ENCODE data around the gene KIAA1549. TPM values are rescaled to one million over a fixed set of nuclear protein-coding genes. Genes with fewer than 3 reads are reported as not detected.

Gene KIAA1549
- total RNA-seq, 4 donors from 2014 or later, result 1.6 to 5.0 (median 3.3) TPM

DNA sequence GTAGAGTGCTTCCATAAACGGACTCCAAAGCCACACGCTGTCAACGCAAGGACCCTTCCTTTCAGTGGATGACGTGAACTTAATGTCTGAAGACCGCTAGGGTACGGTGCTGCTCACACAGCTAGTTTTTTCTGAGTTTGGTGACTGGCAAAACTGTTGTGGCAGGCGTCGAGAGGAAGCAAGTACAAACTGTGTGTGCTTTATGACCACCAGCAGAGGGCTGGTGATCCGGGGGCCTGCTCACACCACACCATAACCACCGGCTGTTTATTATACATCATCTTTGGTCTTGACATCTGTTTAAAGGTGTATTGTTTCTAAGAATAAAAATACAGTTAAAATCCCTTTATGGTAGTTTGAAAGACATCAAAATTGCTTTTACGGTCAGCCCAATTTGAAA lies 146.1 kb downstream of the KIAA1549 start:
- Histone ChIP-seq H3K9me3 (no peaks in the 10 kb centered on the region), H3K27me3 (no peaks in the 10 kb centered on the region), H3K4me1 (no peaks in the 10 kb centered on the region), H3K36me3 (no peaks in the 10 kb centered on the region), H3K4me3 (no peak overlapping the region), H3K27ac (no peak overlapping the region)
- no peak for DNase-seq
- TF ChIP-seq POLR2A (IDR thresholded peaks at IDR 0.05), result no peak
- TF ChIP-seq, protein P1, sequence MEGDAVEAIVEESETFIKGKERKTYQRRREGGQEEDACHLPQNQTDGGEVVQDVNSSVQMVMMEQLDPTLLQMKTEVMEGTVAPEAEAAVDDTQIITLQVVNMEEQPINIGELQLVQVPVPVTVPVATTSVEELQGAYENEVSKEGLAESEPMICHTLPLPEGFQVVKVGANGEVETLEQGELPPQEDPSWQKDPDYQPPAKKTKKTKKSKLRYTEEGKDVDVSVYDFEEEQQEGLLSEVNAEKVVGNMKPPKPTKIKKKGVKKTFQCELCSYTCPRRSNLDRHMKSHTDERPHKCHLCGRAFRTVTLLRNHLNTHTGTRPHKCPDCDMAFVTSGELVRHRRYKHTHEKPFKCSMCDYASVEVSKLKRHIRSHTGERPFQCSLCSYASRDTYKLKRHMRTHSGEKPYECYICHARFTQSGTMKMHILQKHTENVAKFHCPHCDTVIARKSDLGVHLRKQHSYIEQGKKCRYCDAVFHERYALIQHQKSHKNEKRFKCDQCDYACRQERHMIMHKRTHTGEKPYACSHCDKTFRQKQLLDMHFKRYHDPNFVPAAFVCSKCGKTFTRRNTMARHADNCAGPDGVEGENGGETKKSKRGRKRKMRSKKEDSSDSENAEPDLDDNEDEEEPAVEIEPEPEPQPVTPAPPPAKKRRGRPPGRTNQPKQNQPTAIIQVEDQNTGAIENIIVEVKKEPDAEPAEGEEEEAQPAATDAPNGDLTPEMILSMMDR (IDR thresholded peaks at IDR 0.05), result no peak

DNA sequence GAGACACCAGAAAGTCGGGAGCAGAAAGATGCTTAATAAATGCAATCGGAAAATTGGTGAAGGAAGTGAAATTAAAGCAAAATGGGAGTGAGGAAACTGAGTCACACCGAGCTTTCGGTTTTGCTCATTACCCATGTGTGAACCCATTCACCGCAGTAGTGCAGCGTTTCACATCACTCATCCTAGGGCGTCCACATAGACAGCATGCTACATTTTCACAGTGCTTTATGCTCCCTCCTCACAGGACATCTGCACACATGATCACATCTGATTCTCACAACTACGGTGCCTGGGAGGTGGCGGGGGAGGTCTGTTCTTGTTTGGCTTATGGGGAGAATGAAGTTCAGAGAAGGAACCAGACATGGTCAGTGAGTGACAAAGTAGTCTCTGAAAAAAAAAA lies 146.6 kb downstream of the KIAA1549 start:
- no peak for DNase-seq
- Histone ChIP-seq H3K4me3 (no peak overlapping the region), H3K36me3 (no peaks in the 10 kb centered on the region), H3K9me3 (no peaks in the 10 kb centered on the region), H3K27ac (no peak overlapping the region), H3K4me1 (no peaks in the 10 kb centered on the region), H3K27me3 (no peaks in the 10 kb centered on the region)
- no peak for TF ChIP-seq POLR2A (IDR thresholded peaks at IDR 0.05)
- TF ChIP-seq, protein P1 (IDR thresholded peaks at IDR 0.05), result no peak

DNA sequence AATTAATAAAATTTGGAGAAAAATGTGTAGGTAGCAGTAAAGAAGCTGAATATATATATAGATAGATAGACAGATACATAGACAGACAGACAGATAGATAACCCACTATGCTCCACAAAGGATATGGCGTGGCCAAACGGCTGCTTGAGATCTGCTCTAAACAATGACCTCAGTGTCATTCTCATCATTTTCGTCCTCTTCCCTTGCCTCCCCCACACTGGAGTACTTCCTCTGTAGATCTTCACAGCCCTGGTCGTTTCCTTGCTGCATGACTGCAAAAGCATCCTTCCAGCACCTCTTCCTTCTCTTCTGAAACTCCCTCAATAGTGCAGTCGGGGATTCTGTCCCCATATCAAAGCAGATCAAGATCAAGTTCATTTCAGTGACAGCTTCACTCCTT lies 147.6 kb downstream of the KIAA1549 start:
- H3K27me3 ChIP-seq, result no peaks in the 10 kb centered on the region
- H3K4me3 ChIP-seq, result no peak overlapping the region
- no peaks in the 10 kb centered on the region for H3K36me3 ChIP-seq
- no peaks in the 10 kb centered on the region for H3K4me1 ChIP-seq
- no peak overlapping the region for H3K27ac ChIP-seq
- TF ChIP-seq, protein P1 (IDR thresholded peaks at IDR 0.05), result no peak
- TF ChIP-seq POLR2A (IDR thresholded peaks at IDR 0.05), result no peak
- no peaks in the 10 kb centered on the region for H3K9me3 ChIP-seq
- no peak for DNase-seq

DNA sequence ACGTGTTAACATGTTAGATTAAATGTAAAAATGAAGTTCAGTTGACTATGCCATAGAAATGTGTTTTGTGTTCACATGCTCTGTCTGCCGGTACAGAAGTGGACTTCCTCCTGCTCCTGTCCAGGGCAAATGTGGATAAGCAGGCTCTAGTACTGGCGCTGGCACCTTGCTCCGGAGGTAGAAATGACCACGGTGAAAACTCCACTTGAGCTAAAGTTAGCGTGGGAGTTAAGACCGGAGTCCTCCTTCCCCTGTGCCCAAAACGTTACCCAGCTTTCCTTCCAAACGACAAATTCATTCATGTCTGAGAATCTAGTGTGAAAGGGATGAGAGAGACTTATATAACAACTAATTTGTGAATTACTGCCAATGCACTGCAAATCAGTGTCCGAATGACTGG lies 148.2 kb downstream of the KIAA1549 start:
- no peak overlapping the region for H3K27ac ChIP-seq
- no peaks in the 10 kb centered on the region for H3K36me3 ChIP-seq
- no peaks in the 10 kb centered on the region for H3K27me3 ChIP-seq
- H3K9me3 ChIP-seq, result no peaks in the 10 kb centered on the region
- no peaks in the 10 kb centered on the region for H3K4me1 ChIP-seq
- TF ChIP-seq POLR2A (IDR thresholded peaks at IDR 0.05), result no peak
- TF ChIP-seq, protein P1 (IDR thresholded peaks at IDR 0.05), result no peak
- DNase-seq, result no peak
- no peak overlapping the region for H3K4me3 ChIP-seq

DNA sequence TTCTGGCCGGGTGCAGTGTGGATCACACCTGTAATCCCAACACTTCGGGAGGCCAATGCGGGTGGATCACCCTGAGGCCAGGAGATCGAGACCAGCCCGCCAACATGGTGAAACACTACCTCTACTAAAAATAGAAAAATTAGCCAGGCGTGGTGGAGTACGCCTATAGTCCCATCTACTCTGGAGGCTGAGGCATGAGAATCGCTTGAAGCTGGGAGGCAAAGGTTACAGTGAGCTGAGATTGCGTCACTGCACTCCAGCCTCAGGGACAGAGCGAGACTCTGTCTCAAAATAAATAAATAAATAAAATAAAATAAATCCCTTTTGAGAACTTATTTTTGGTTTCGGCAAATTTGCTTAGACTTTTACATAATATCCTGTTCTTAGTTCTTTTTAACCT lies 151.9 kb downstream of the KIAA1549 start:
- H3K27me3 ChIP-seq, result no peaks in the 10 kb centered on the region
- no peak for DNase-seq
- no peaks in the 10 kb centered on the region for H3K36me3 ChIP-seq
- no peak overlapping the region for H3K4me3 ChIP-seq
- H3K4me1 ChIP-seq, result no peaks in the 10 kb centered on the region
- H3K27ac ChIP-seq, result no peak overlapping the region
- TF ChIP-seq, protein P1 (IDR thresholded peaks at IDR 0.05), result no peak
- no peak for TF ChIP-seq POLR2A (IDR thresholded peaks at IDR 0.05)
- no peaks in the 10 kb centered on the region for H3K9me3 ChIP-seq

DNA sequence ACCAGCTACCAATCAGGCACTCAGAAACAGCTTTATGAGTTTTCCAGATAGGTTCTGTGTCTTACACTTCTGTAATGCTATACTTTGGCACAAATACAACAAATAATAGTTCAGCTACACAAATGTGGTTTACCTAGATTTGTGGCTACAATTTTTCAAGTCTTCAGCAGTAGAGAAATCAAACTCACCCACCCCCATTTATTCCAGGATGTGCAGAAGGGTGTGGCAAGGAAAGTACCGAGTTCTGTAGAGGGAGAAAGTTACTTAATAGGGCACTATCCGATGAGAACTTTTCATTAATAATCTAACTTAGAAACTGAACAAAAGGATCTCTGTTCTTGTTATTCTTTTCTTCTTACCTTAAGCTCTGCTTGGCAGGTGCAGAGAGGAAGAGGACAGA lies 152.9 kb downstream of the KIAA1549 start:
- Histone ChIP-seq H3K27ac (no peak overlapping the region), H3K4me3 (no peak overlapping the region), H3K27me3 (no peaks in the 10 kb centered on the region), H3K9me3 (no peaks in the 10 kb centered on the region), H3K36me3 (no peaks in the 10 kb centered on the region), H3K4me1 (no peaks in the 10 kb centered on the region)
- TF ChIP-seq, protein P1 (IDR thresholded peaks at IDR 0.05), result no peak
- TF ChIP-seq POLR2A (IDR thresholded peaks at IDR 0.05), result no peak
- no peak for DNase-seq

Measured in Peyer's patch (tissue), 4 donors.